Mesothelial cell of epicardium (in vitro differentiated cells): ENCODE measurements around the gene RBM26. TPM values are rescaled to one million over a fixed set of nuclear protein-coding genes. Genes with fewer than 3 reads are reported as not detected.
"Not testable (repeated sequence)": the region's sequence is repeated elsewhere in the genome, so short reads cannot be mapped to it uniquely, and the experiment has no call there.

ENCODE experiments used
- DNase-seq, 2 experiments: peaks; one replicate each; pipeline ENCODE4 v3.0.0; 2021; ENCODE audit warnings: low spot score in 2 of 2; ENCODE audit not compliant: unreplicated experiment in 2 of 2
- H3K27ac Mint-ChIP-seq: 2 replicates; pipeline ENCODE4 v1.8.0; 2021; ENCODE audit warnings: mixed read lengths
- H3K27me3 Mint-ChIP-seq: 2 replicates; pipeline ENCODE4 v1.8.0; 2021; ENCODE audit warnings: low read depth, mixed read lengths
- H3K36me3 Mint-ChIP-seq: 2 replicates; pipeline ENCODE4 v1.8.0; 2021; ENCODE audit warnings: mixed read lengths
- H3K4me1 Mint-ChIP-seq: 2 replicates; pipeline ENCODE4 v1.8.0; 2021; ENCODE audit warnings: mixed read lengths
- H3K4me3 Mint-ChIP-seq: 2 replicates; pipeline ENCODE4 v1.8.0; 2021; ENCODE audit warnings: mild to moderate bottlenecking, moderate library complexity, mixed read lengths
- H3K9me3 Mint-ChIP-seq: 2 replicates; pipeline ENCODE4 v1.8.0; 2021; ENCODE audit warnings: mixed read lengths
- CTCF ChIP-seq: fragments of 200-600 bp; sonication (generic); IDR thresholded peaks from one replicate; pipeline ENCODE4 v1.5.0; 2021; ENCODE audit warnings: antibody characterized with exemption; ENCODE audit not compliant: unreplicated experiment
- total RNA-seq: library from RNA; stranded (reverse); gene quantifications from 3 replicates; pipeline ENCODE4 v1.2.1, GENCODE V29; 2021

RBM26 gene
- total RNA-seq, 1 donor from 2014 or later, result 87.3 TPM

- Mint-ChIP-seq H3K27me3 (no peaks in the 10 kb centered on the region), H3K4me1 (peaks cover 12% of the 10 kb centered on the region), H3K36me3 (peaks cover 43% of the 10 kb centered on the region), H3K9me3 (no peaks in the 10 kb centered on the region), H3K4me3 (no peak overlapping the region), H3K27ac (no peak overlapping the region)
- no peak for DNase-seq
- no peak for TF ChIP-seq CTCF
Observed at GRCh38 chr13:79360095-79360494, 46.0 kb downstream of the RBM26 start.

- no peak overlapping the region for H3K27ac Mint-ChIP-seq
- H3K4me3 Mint-ChIP-seq, result no peak overlapping the region
- DNase-seq, result no peak
- H3K27me3 Mint-ChIP-seq, result no peaks in the 10 kb centered on the region
- H3K4me1 Mint-ChIP-seq, result peaks cover 12% of the 10 kb centered on the region
- no peak for TF ChIP-seq CTCF
- peaks cover 42% of the 10 kb centered on the region for H3K36me3 Mint-ChIP-seq
- no peaks in the 10 kb centered on the region for H3K9me3 Mint-ChIP-seq
Observed at GRCh38 chr13:79359064-79359463, 47.0 kb downstream of the RBM26 start.

- H3K4me3 Mint-ChIP-seq, result no peak overlapping the region
- no peaks in the 10 kb centered on the region for H3K4me1 Mint-ChIP-seq
- no peak overlapping the region for H3K27ac Mint-ChIP-seq
Observed at GRCh38 chr13:79354285-79354684, 51.8 kb downstream of the RBM26 start.

GRCh38 chr13:79353693-79354092 is 52.4 kb downstream of the RBM26 start:
- Mint-ChIP-seq H3K4me3 (no peak overlapping the region), H3K4me1 (no peaks in the 10 kb centered on the region), H3K9me3 (no peaks in the 10 kb centered on the region), H3K27me3 (no peaks in the 10 kb centered on the region), H3K27ac (no peak overlapping the region), H3K36me3 (peaks cover 33% of the 10 kb centered on the region)
- no peak for TF ChIP-seq CTCF
- DNase-seq, result no peak

More at GRCh38 chr13:79354285-79354684, 51.8 kb downstream of the RBM26 start:
- no peak for TF ChIP-seq CTCF
- Mint-ChIP-seq H3K9me3 (no peaks in the 10 kb centered on the region), H3K27me3 (no peaks in the 10 kb centered on the region), H3K36me3 (peaks cover 39% of the 10 kb centered on the region)
- DNase-seq, result no peak

GRCh38 chr13:79352107-79352506 is 53.9 kb downstream of the RBM26 start:
- Mint-ChIP-seq H3K27me3 (no peaks in the 10 kb centered on the region), H3K27ac (no peak overlapping the region), H3K9me3 (no peaks in the 10 kb centered on the region), H3K4me1 (no peaks in the 10 kb centered on the region), H3K4me3 (no peak overlapping the region), H3K36me3 (peaks cover 24% of the 10 kb centered on the region)
- no peak for DNase-seq
- no peak for TF ChIP-seq CTCF

- not testable (repeated sequence) for DNase-seq, H3K9me3 Mint-ChIP-seq, H3K4me1 Mint-ChIP-seq, H3K27me3 Mint-ChIP-seq, H3K4me3 Mint-ChIP-seq
- Mint-ChIP-seq H3K27ac (peak overlapping the region; percentile 9), H3K36me3 (peaks cover 18% of the 10 kb centered on the region)
Observed at GRCh38 chr13:79349608-79350007, 56.4 kb downstream of the RBM26 start.
